Body of pancreas (tissue), 4 donors: ENCODE measurements around the gene NTSR1. TPM values are rescaled to one million over a fixed set of nuclear protein-coding genes. Genes with fewer than 3 reads are reported as not detected.

Experiments used
- ATAC-seq: fragments of 150-250 bp; one replicate; pipeline ENCODE4 v1.9.1; 2016
- DNase-seq, 4 donors: peaks; one replicate each; pipeline ENCODE4 v3.0.0-alpha.2; 2019
- H3K27ac ChIP-seq, 4 donors: fragments of 200-600 bp; sonication (generic); 1 replicate in 3 of 4; 2 replicates in 1 of 4; pipeline versions ENCODE4 v1.5.1 to v1.6.1; 2016 to 2019; ENCODE audit warnings: mild to moderate bottlenecking in 1 of 4, mixed read lengths in 1 of 4, moderate library complexity in 1 of 4
- H3K27me3 ChIP-seq, 2 donors: fragments of 200-600 bp; sonication (generic); one replicate each; pipeline ENCODE4 v1.6.0; 2016; ENCODE audit warnings: mild to moderate bottlenecking in 1 of 2
- H3K36me3 ChIP-seq, 2 donors: fragments of 200-600 bp; sonication (generic); replicated peaks in 1 of 2; 2 replicates each; pipeline ENCODE4 v1.5.1; 2016; ENCODE audit warnings: low read depth in 2 of 2; ENCODE audit not compliant: insufficient read depth in 1 of 2
- H3K4me1 ChIP-seq: fragments of 200-600 bp; sonication (generic); one replicate; pipeline ENCODE4 v1.6.0; 2016
- H3K4me3 ChIP-seq, 2 donors: fragments of 200-600 bp; sonication (generic); 1 replicate in 1 of 2; 2 replicates in 1 of 2; pipeline ENCODE4 v1.5.1; 2016 to 2019
- H3K9me3 ChIP-seq, 3 donors: fragments of 200-600 bp; sonication (generic); 1 replicate in 2 of 3; 2 replicates in 1 of 3; pipeline ENCODE4 v1.5.1; 2016
- CTCF ChIP-seq, 7 experiments: fragments of 450-650 bp in 4 of 7; fragments of 200-600 bp in 3 of 7; sonication (generic) in 3 of 7; IDR thresholded peaks; one replicate each; pipeline ENCODE4 v1.5.1; 2016 to 2019; ENCODE audit warnings: antibody characterized with exemption in 7 of 7
- POLR2A ChIP-seq, 3 donors: fragments of 450-650 bp; IDR thresholded peaks; one replicate each; pipeline ENCODE4 v1.6.1; 2016; ENCODE audit warnings: antibody characterized with exemption in 3 of 3, mild to moderate bottlenecking in 2 of 3
- WGBS, 2 donors: methylation state at CpG; one replicate each; pipeline ENCODE4 v1.1.5; 2017; 5-methylcytosine and 5-hydroxymethylcytosine counted together
- intact Hi-C: fragments of 100-400 bp; cut with DNase I; formaldehyde crosslinking; loops from one replicate; pipeline ENCODE4 v1.15.1; 2023
- total RNA-seq, 2 donors: library from RNA; depleted of rRNA; stranded (reverse); fragments of >200 nt; gene quantifications; one replicate each; pipeline ENCODE4 v1.1.0, GENCODE V29; 2016

The NTSR1 gene
- total RNA-seq, 2 donors from 2014 or later, result not detected

GRCh38 chr20:62710221-62710885, 1.7 kb downstream of the NTSR1 start:
- no peaks in the 10 kb centered on the region for H3K9me3 ChIP-seq
- H3K27me3 ChIP-seq, result peaks cover 0 to 12% of the 10 kb centered on the region in 2 donors
- ATAC-seq, result no peak
- H3K4me3 ChIP-seq, result no peak overlapping the region
- intact Hi-C loops, result no loop called here
- H3K4me1 ChIP-seq, result peaks cover 5% of the 10 kb centered on the region
- DNase-seq, result no peak
- WGBS, 2 donors, result 59 to 64% methylated on average over 19 to 20 of the region's 20 CpGs
- no peak overlapping the region for H3K27ac ChIP-seq
- H3K36me3 ChIP-seq, result no peaks in the 10 kb centered on the region
- no peak for TF ChIP-seq POLR2A (IDR thresholded peaks at IDR 0.05)
- no peak for TF ChIP-seq CTCF (IDR thresholded peaks at IDR 0.05)

- H3K4me1 ChIP-seq, result peaks cover 5% of the 10 kb centered on the region
- intact Hi-C loops, result no loop called here
- no peaks in the 10 kb centered on the region for H3K9me3 ChIP-seq
- no peak overlapping the region for H3K4me3 ChIP-seq
- DNase-seq (no peak), ATAC-seq (no peak)
- no peaks in the 10 kb centered on the region for H3K36me3 ChIP-seq
- peaks cover 0 to 12% of the 10 kb centered on the region in 2 donors for H3K27me3 ChIP-seq
- TF ChIP-seq POLR2A (IDR thresholded peaks at IDR 0.05) (no peak), CTCF (IDR thresholded peaks at IDR 0.05) (no peak)
- H3K27ac ChIP-seq, result no peak overlapping the region
- 45 to 56% methylated on average over 6 to 23 of the region's 23 CpGs for WGBS, 2 donors
Measured at GRCh38 chr20:62710886-62711702, 2.5 kb downstream of the NTSR1 start.

- ATAC-seq (no peak), DNase-seq (no peak)
- H3K4me3 ChIP-seq, result no peak overlapping the region
- intact Hi-C loops, result no loop called here
- no peaks in the 10 kb centered on the region for H3K36me3 ChIP-seq
- H3K27ac ChIP-seq, result no peak overlapping the region
- H3K27me3 ChIP-seq, result peaks cover 0 to 12% of the 10 kb centered on the region in 2 donors
- H3K9me3 ChIP-seq, result no peaks in the 10 kb centered on the region
- TF ChIP-seq CTCF (IDR thresholded peaks at IDR 0.05), result no peak
- no peak for TF ChIP-seq POLR2A (IDR thresholded peaks at IDR 0.05)
- WGBS, 2 donors, result 39 to 60% methylated on average over 6 to 23 of the region's 23 CpGs
- peaks cover 5% of the 10 kb centered on the region for H3K4me1 ChIP-seq
Measured at GRCh38 chr20:62711703-62712101, 3.1 kb downstream of the NTSR1 start.

- TF ChIP-seq CTCF (IDR thresholded peaks at IDR 0.05) (no peak), POLR2A (IDR thresholded peaks at IDR 0.05) (no peak)
- no peak for ATAC-seq
- Histone ChIP-seq H3K4me1 (peaks cover 5% of the 10 kb centered on the region), H3K36me3 (no peaks in the 10 kb centered on the region), H3K9me3 (no peaks in the 10 kb centered on the region), H3K27ac (no peak overlapping the region), H3K27me3 (peaks cover 0 to 12% of the 10 kb centered on the region in 2 donors), H3K4me3 (no peak overlapping the region)
- 59 to 72% methylated on average over 4 to 8 of the region's 8 CpGs for WGBS, 2 donors
- no peak for DNase-seq
- intact Hi-C loops, result no loop called here
Measured at GRCh38 chr20:62712606-62713005, 4.0 kb downstream of the NTSR1 start.
